ENCODE data around the gene ACE2. TPM values are rescaled to one million over a fixed set of nuclear protein-coding genes. Genes with fewer than 3 reads are reported as not detected.

ACE2 gene
- total RNA-seq, 1 donor from 2014 or later: not detected

DNA sequence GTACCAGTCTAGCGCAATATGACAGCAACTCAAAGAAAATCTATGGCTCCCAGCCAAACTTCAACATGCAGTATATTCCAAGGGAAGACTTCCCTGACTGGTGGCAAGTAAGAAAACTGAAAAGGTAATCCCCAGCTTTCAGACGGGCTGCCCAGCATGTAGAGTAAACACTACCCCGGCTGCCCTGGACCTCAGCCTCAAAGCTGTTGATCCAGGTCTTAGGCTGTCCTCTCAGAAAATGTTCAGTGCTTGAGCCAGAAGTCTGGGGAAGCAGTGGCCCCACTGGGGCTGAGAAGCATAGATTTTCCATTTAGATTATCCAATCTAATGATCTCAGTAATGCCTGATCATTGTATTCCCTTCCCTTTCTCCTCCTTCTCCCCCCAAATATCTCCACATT is 78.3 kb downstream of the ACE2 start:
- Histone ChIP-seq H3K27me3 (ENCODE audit: control insufficient read depth in 3 of 3, insufficient read depth in 3 of 3, low read length in 3 of 3) (peaks cover 0 to 2% (median 0%) of the 10 kb centered on the region in 3 donors), H3K27ac (ENCODE audit: low read depth, low read length) (no peak overlapping the region), H3K4me3 (ENCODE audit: low read length in 3 of 3) (no peak overlapping the region), H3K36me3 (ENCODE audit: control insufficient read depth in 3 of 3, insufficient read depth in 3 of 3, low read length in 3 of 3) (no peaks in the 10 kb centered on the region), H3K9ac (ENCODE audit: low read depth in 1 of 3, low read length in 3 of 3) (no peak overlapping the region), H3K9me3 (ENCODE audit: control insufficient read depth in 3 of 3, low read length in 3 of 3) (no peaks in the 10 kb centered on the region), H3K4me1 (ENCODE audit: control insufficient read depth in 3 of 3, insufficient read depth in 3 of 3, low read length in 3 of 3) (no peaks in the 10 kb centered on the region)

DNA sequence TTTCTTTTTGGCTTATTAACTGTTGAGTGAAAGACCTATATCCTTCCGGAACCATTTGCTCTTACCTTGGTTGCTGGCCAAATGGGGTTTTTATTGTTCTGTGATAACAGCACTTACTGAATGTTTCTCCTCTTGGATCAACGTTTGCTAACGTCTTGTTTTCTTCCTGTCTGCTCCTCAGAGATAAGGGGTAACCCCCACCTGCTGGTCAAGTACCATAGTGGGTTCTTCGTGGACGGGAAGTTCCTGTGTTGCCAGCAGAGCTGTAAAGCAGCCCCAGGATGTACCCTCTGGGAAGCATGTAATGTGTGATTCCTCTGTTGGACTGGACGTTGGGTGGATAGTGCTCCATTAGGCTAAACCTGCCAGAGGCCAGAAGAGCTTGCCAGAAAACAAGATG is 84.8 kb downstream of the ACE2 start:
- H3K9me3 ChIP-seq (ENCODE audit: control insufficient read depth in 3 of 3, low read length in 3 of 3): no peaks in the 10 kb centered on the region
- no peaks in the 10 kb centered on the region for H3K4me1 ChIP-seq (ENCODE audit: control insufficient read depth in 3 of 3, insufficient read depth in 3 of 3, low read length in 3 of 3)
- H3K4me3 ChIP-seq (ENCODE audit: low read length in 3 of 3): no peak overlapping the region
- no peak overlapping the region for H3K9ac ChIP-seq (ENCODE audit: low read depth in 1 of 3, low read length in 3 of 3)
- peaks cover 0 to 4% (median 0%) of the 10 kb centered on the region in 3 donors for H3K27me3 ChIP-seq (ENCODE audit: control insufficient read depth in 3 of 3, insufficient read depth in 3 of 3, low read length in 3 of 3)
- H3K36me3 ChIP-seq (ENCODE audit: control insufficient read depth in 3 of 3, insufficient read depth in 3 of 3, low read length in 3 of 3): no peaks in the 10 kb centered on the region
- H3K27ac ChIP-seq (ENCODE audit: low read depth, low read length): no peak overlapping the region

DNA sequence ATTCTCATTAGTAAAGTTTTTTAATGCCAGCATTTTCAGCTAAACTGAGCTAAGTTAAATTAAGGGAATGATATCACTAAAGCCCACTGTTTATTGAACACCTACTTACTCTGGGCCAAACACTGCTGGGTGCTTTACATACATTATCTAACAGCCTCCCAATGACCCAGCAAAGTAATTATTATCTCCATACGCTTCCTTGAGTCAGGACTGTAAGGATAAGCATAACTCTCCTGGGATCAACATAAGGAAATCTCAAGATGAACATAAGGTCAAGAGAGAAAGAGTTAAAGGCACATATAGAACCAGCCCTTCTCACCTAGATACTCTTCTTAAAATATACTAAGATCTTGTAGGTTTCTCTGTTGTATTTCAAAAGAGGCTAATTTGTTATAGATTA is 86.5 kb downstream of the ACE2 start:
- H3K9ac ChIP-seq (ENCODE audit: low read depth in 1 of 3, low read length in 3 of 3): no peak overlapping the region
- H3K4me1 ChIP-seq (ENCODE audit: control insufficient read depth in 3 of 3, insufficient read depth in 3 of 3, low read length in 3 of 3): no peaks in the 10 kb centered on the region
- no peak overlapping the region for H3K4me3 ChIP-seq (ENCODE audit: low read length in 3 of 3)
- no peaks in the 10 kb centered on the region for H3K9me3 ChIP-seq (ENCODE audit: control insufficient read depth in 3 of 3, low read length in 3 of 3)
- no peak overlapping the region for H3K27ac ChIP-seq (ENCODE audit: low read depth, low read length)
- peaks cover 0 to 4% (median 0%) of the 10 kb centered on the region in 3 donors for H3K27me3 ChIP-seq (ENCODE audit: control insufficient read depth in 3 of 3, insufficient read depth in 3 of 3, low read length in 3 of 3)
- H3K36me3 ChIP-seq (ENCODE audit: control insufficient read depth in 3 of 3, insufficient read depth in 3 of 3, low read length in 3 of 3): no peaks in the 10 kb centered on the region

DNA sequence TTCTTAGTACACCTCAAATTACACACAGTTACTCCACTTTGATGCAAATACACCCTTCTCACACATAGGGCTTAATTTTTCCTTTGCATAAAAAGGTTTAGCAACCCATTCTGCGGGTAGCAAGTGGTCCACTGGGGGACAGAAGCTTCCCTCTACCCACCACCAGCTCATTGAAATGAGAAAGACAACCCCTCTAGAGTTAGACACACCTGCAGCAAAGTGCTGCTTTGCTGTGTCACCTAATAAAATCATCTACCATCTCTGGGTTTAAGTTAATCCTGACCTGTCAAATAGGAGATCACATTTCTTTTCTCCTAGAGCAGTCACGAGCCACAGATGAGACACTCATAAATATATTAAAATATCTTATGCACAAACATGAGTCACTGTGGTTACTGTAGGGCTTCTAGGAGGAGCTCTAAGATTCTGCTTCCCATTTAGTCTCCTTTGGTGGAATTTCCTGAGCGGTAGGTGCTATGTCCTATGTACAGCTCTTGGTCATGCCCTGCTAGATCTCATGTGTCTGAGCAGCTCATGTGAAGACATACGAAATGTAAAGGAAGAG is 88.3 kb downstream of the ACE2 start:
- Histone ChIP-seq H3K36me3 (ENCODE audit: control insufficient read depth in 3 of 3, insufficient read depth in 3 of 3, low read length in 3 of 3) (no peaks in the 10 kb centered on the region), H3K4me1 (ENCODE audit: control insufficient read depth in 3 of 3, insufficient read depth in 3 of 3, low read length in 3 of 3) (no peaks in the 10 kb centered on the region), H3K27ac (ENCODE audit: low read depth, low read length) (no peak overlapping the region), H3K9me3 (ENCODE audit: control insufficient read depth in 3 of 3, low read length in 3 of 3) (no peaks in the 10 kb centered on the region), H3K4me3 (ENCODE audit: low read length in 3 of 3) (no peak overlapping the region), H3K27me3 (ENCODE audit: control insufficient read depth in 3 of 3, insufficient read depth in 3 of 3, low read length in 3 of 3) (peaks cover 0 to 2% (median 0%) of the 10 kb centered on the region in 3 donors), H3K9ac (ENCODE audit: low read depth in 1 of 3, low read length in 3 of 3) (no peak overlapping the region)

DNA sequence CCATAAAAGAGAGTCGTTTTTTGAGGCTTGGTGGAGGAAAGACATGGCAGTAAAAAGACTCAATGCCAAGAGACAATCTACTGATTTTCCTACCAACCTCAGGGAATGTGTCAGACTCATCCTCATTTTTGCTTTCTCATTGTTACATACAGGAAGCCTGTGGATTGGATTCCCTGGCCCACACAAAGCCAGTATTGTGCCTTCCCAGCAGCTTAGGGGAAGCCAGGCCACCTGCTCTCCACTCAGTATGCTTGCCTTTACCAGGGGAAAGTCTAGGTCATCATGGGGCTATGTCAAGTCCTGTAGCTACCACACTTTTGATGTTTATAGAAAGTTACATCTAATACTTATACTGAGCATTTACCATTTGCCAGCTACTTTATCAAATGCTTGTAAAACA is 89.2 kb downstream of the ACE2 start:
- Histone ChIP-seq H3K4me1 (ENCODE audit: control insufficient read depth in 3 of 3, insufficient read depth in 3 of 3, low read length in 3 of 3) (no peaks in the 10 kb centered on the region), H3K9ac (ENCODE audit: low read depth in 1 of 3, low read length in 3 of 3) (no peak overlapping the region), H3K27ac (ENCODE audit: low read depth, low read length) (no peak overlapping the region), H3K9me3 (ENCODE audit: control insufficient read depth in 3 of 3, low read length in 3 of 3) (no peaks in the 10 kb centered on the region), H3K27me3 (ENCODE audit: control insufficient read depth in 3 of 3, insufficient read depth in 3 of 3, low read length in 3 of 3) (no peaks in the 10 kb centered on the region), H3K36me3 (ENCODE audit: control insufficient read depth in 3 of 3, insufficient read depth in 3 of 3, low read length in 3 of 3) (no peaks in the 10 kb centered on the region), H3K4me3 (ENCODE audit: low read length in 3 of 3) (no peak overlapping the region)

Other genes with a start within 250 kb of the ACE2 start
- gene VEGFD, start 216.5 kb downstream of the ACE2 start, total RNA-seq: under 0.01 TPM
- 3.1 TPM for gene PIR, start 107.6 kb downstream of the ACE2 start, total RNA-seq
- 3.1 TPM for gene BMX, start 100.2 kb downstream of the ACE2 start, total RNA-seq
- gene CLTRN, start 63.8 kb upstream of the ACE2 start, total RNA-seq: not detected
- gene CA5B, start 137.3 kb upstream of the ACE2 start, total RNA-seq: 4.2 TPM
- 2.6 TPM for gene ZRSR2, start 189.5 kb upstream of the ACE2 start, total RNA-seq

Data from skeletal muscle tissue (tissue), 4 donors.